HepG2 (cell line): ENCODE measurements around the gene TRIM72. TPM values are rescaled to one million over a fixed set of nuclear protein-coding genes. Genes with fewer than 3 reads are reported as not detected.
A peak's percentile ranks its signal among the peaks of the same experiment; 100 is the strongest.

Experiments used
- ATAC-seq: fragments of 200-7000 bp; cut with Tn5 transposase; 3 replicates; pipeline ENCODE4 v1.9.1; 2020; ENCODE audit warnings: mild to moderate bottlenecking, moderate library complexity
- BruUV-seq: library from RNA; stranded (reverse); fragments of 400-500 nt; replicated peaks from 2 replicates; lab custom pipeline; 2021; lab: Mats Ljungman, UMichigan
- CTCF ChIA-PET: fragments of 300-600 bp; formaldehyde crosslinking; extraction: SDS; loops from one replicate; lab custom pipeline; 2021; ENCODE audit warnings: low total read pairs, inconsistent platforms, low intra/inter-chr PET ratio; lab: Yijun Ruan, JAX
- POLR2A ChIA-PET: fragments of 350-600 bp; sonication (Branson Sonifier 250); formaldehyde crosslinking; loops from one replicate; lab custom pipeline; 2020; ENCODE audit warnings: antibody characterized with exemption, inconsistent platforms; lab: Yijun Ruan, JAX
- DNase-seq: peaks from one replicate; pipeline ENCODE4 v3.0.0-alpha.2; 2015; ENCODE audit warnings: low spot score
- FAIRE-seq: peaks from 3 replicates; lab custom pipeline; 2011; peaks lifted over from hg19 to GRCh38; lab: Jason Lieb, UNC
- H2AFZ ChIP-seq: one replicate; pipeline ENCODE4 v1.6.1; 2011; ENCODE audit warnings: low read length, inconsistent platforms
- H3K27ac ChIP-seq: fragments of 300-600 bp; 3 replicates; pipeline ENCODE4 v1.8.0; 2011; ENCODE audit warnings: mixed run types, mild to moderate bottlenecking, mixed read lengths, low read length, inconsistent platforms; ENCODE audit not compliant: insufficient read depth; ENCODE audit errors: extremely low read length
- H3K27me3 ChIP-seq, 2 experiments: fragments of 200-600 bp in 1 of 2; 2 replicates in 1 of 2; 3 replicates in 1 of 2; pipeline versions ENCODE4 v1.6.0 to v1.8.0; 2011; ENCODE audit warnings: low read length in 2 of 2, mild to moderate bottlenecking in 2 of 2, moderate library complexity in 2 of 2, inconsistent platforms in 1 of 2; ENCODE audit not compliant: insufficient read depth in 2 of 2, control insufficient read depth in 1 of 2
- H3K36me3 ChIP-seq, 2 experiments: fragments of 200-600 bp in 1 of 2; replicated peaks in 1 of 2; 2 replicates in 1 of 2; 3 replicates in 1 of 2; pipeline versions ENCODE4 v1.5.1 to v1.8.0; 2011; ENCODE audit warnings: low read length in 2 of 2, inconsistent platforms in 1 of 2; ENCODE audit not compliant: insufficient read depth in 2 of 2, control insufficient read depth in 1 of 2
- H3K4me1 ChIP-seq: 2 replicates; pipeline ENCODE4 v1.5.1; 2012; ENCODE audit warnings: low read length, inconsistent platforms; ENCODE audit not compliant: insufficient read depth
- H3K4me2 ChIP-seq: 2 replicates; pipeline ENCODE4 v1.6.0; 2011; ENCODE audit warnings: low read depth, low read length, inconsistent platforms
- H3K4me3 ChIP-seq, 3 experiments: fragments of 200-600 bp in 1 of 3; sonication (generic), shearing (Covaris generic) in 1 of 3; replicated peaks in 1 of 3; 2 replicates each; pipeline ENCODE4 v1.5.1; 2011 to 2016; ENCODE audit warnings: low read length in 3 of 3, inconsistent platforms in 2 of 3, low read depth in 2 of 3, mild to moderate bottlenecking in 2 of 3, control low read depth in 1 of 3, mixed read lengths in 1 of 3; ENCODE audit not compliant: insufficient read depth in 1 of 3
- H3K79me2 ChIP-seq: one replicate; pipeline ENCODE4 v1.6.1; 2011; ENCODE audit warnings: low read length, inconsistent platforms; ENCODE audit not compliant: insufficient read depth
- H3K9ac ChIP-seq: 2 replicates; pipeline ENCODE4 v1.6.0; 2011; ENCODE audit warnings: mild to moderate bottlenecking, low read depth, low read length, inconsistent platforms; ENCODE audit not compliant: insufficient read depth
- H3K9me3 ChIP-seq: 2 replicates; pipeline ENCODE4 v1.5.1; 2012; ENCODE audit warnings: mild to moderate bottlenecking, low read length
- H4K20me1 ChIP-seq: 2 replicates; pipeline ENCODE4 v1.6.0; 2011; ENCODE audit warnings: inconsistent platforms, mild to moderate bottlenecking, low read length, moderate library complexity; ENCODE audit not compliant: insufficient read depth
- DPF2 ChIP-seq: sonication (generic); formaldehyde crosslinking; IDR thresholded peaks from 2 replicates; pipeline ENCODE4 v1.4.0; 2020; ENCODE audit warnings: mild to moderate bottlenecking, low read depth, missing genetic modification reagents, borderline replicate concordance
- FOSL1 ChIP-seq: sonication (generic); formaldehyde crosslinking; IDR thresholded peaks from 2 replicates; pipeline ENCODE4 v1.9.0; 2021; ENCODE audit warnings: missing genetic modification reagents, borderline replicate concordance
- GFI1 ChIP-seq: sonication (generic); formaldehyde crosslinking; IDR thresholded peaks from 2 replicates; pipeline ENCODE4 v1.5.0; 2020; ENCODE audit warnings: missing genetic modification reagents, mild to moderate bottlenecking, borderline replicate concordance
- HDAC2 ChIP-seq: sonication (generic); formaldehyde crosslinking; IDR thresholded peaks from 2 replicates; pipeline ENCODE4 v1.4.0; 2020; ENCODE audit warnings: missing genetic modification reagents
- HDAC6 ChIP-seq: fragments of 200-600 bp; sonication (generic); IDR thresholded peaks from 2 replicates; pipeline ENCODE4 v1.7.0; 2017; ENCODE audit warnings: mild to moderate bottlenecking, antibody characterized with exemption, low read length, low read depth
- HMGA1 ChIP-seq: sonication (generic); formaldehyde crosslinking; conservative IDR thresholded peaks from 2 replicates; pipeline ENCODE4 v1.4.0; 2020; ENCODE audit warnings: missing genetic modification reagents
- HNRNPLL ChIP-seq: fragments of 200-400 bp; formaldehyde crosslinking; IDR thresholded peaks from 2 replicates; pipeline ENCODE4 v1.6.1; 2017; ENCODE audit warnings: mild to moderate bottlenecking, low read depth, low read length; ENCODE audit not compliant: poor library complexity, severe bottlenecking
- KLF13 ChIP-seq: sonication (generic); formaldehyde crosslinking; IDR thresholded peaks from 2 replicates; pipeline ENCODE4 v1.4.0; 2020; ENCODE audit warnings: mild to moderate bottlenecking, missing genetic modification reagents
- KMT2A ChIP-seq: sonication (generic); formaldehyde crosslinking; IDR thresholded peaks from 2 replicates; pipeline ENCODE4 v1.4.0; 2020; ENCODE audit warnings: missing genetic modification reagents
- SNRNP70 ChIP-seq: fragments of 200-400 bp; formaldehyde crosslinking; IDR thresholded peaks from 2 replicates; pipeline ENCODE4 v1.6.1; 2017; ENCODE audit warnings: mild to moderate bottlenecking, low read depth, low read length, moderate library complexity
- SP1 ChIP-seq, 2 experiments: fragments of 450-650 bp in 1 of 2; sonication (generic) in 1 of 2; formaldehyde crosslinking in 1 of 2; IDR thresholded peaks; 2 replicates each; pipeline versions ENCODE4 v1.4.0 to v1.6.1; 2016 to 2020; ENCODE audit warnings: missing genetic modification reagents in 1 of 2
- SP4 ChIP-seq: sonication (generic); formaldehyde crosslinking; IDR thresholded peaks from 2 replicates; pipeline ENCODE4 v1.8.1; 2023; ENCODE audit warnings: mild to moderate bottlenecking, missing genetic modification reagents
- SYNCRIP ChIP-seq: fragments of 200-400 bp; formaldehyde crosslinking; IDR thresholded peaks from 2 replicates; pipeline ENCODE4 v1.6.1; 2018; ENCODE audit warnings: mild to moderate bottlenecking, low read depth, low read length; ENCODE audit not compliant: insufficient read depth
- TAF1 ChIP-seq: sonication (generic); formaldehyde crosslinking; IDR thresholded peaks from 2 replicates; pipeline ENCODE4 v1.4.0; 2020; ENCODE audit warnings: missing genetic modification reagents
- ZBTB1 ChIP-seq: sonication (generic); formaldehyde crosslinking; IDR thresholded peaks from 2 replicates; pipeline ENCODE4 v1.4.0; 2020; ENCODE audit warnings: missing genetic modification reagents, borderline replicate concordance
- ZNF143 ChIP-seq: sonication (generic); formaldehyde crosslinking; IDR thresholded peaks from 2 replicates; pipeline ENCODE4 v1.4.0; 2020; ENCODE audit warnings: missing genetic modification reagents
- ZNF20 ChIP-seq: sonication (generic); formaldehyde crosslinking; IDR thresholded peaks from 2 replicates; pipeline ENCODE4 v1.4.0; 2020; ENCODE audit warnings: mild to moderate bottlenecking, moderate library complexity, missing genetic modification reagents
- ZNF274 ChIP-seq: sonication (generic); formaldehyde crosslinking; IDR thresholded peaks from 2 replicates; pipeline ENCODE4 v1.5.1; 2020; ENCODE audit warnings: mild to moderate bottlenecking, missing genetic modification reagents
- ZNF468 ChIP-seq: sonication (generic); formaldehyde crosslinking; IDR thresholded peaks from 2 replicates; pipeline ENCODE4 v1.8.0; 2022; ENCODE audit warnings: mild to moderate bottlenecking, moderate library complexity, missing genetic modification reagents
- ZSCAN12 ChIP-seq: sonication (generic); formaldehyde crosslinking; IDR thresholded peaks from 2 replicates; pipeline ENCODE4 v1.9.0; 2021; ENCODE audit warnings: mild to moderate bottlenecking, missing genetic modification reagents
- WGBS: methylation state at CpG from one replicate; pipeline ENCODE4 v1.1.6; 2017; ENCODE audit warnings: low lambda C conversion rate; 5-methylcytosine and 5-hydroxymethylcytosine counted together
- in situ Hi-C: cut with HindIII; loops from 2 replicates; pipeline ENCODE4 v1.10.0; 2017; ENCODE audit warnings: low pct_unique_long_range_greater_than_20kb; ENCODE audit not compliant: extremely low pct_ligation_motif_present
- intact Hi-C: fragments of 100-400 bp; cut with micrococcal nuclease; formaldehyde crosslinking; loops from one replicate; pipeline ENCODE4 v1.10.0; 2022; ENCODE audit not compliant: unreplicated experiment
- polyA plus RNA-seq, 8 experiments: library from polyadenylated mRNA; depleted of rRNA in 3 of 8; stranded (reverse) in 7 of 8; unstranded in 1 of 8; fragments of >200 nt; fragmentation: Illumina TruSeq in 4 of 8; extraction: Trizol in 4 of 8; gene quantifications; 2 replicates each; pipeline versions ENCODE4 v1.2.1 to v1.2.3, GENCODE V29; 2011 to 2016; ENCODE audit warnings: low read depth in 4 of 8, missing spikeins in 1 of 8, mixed read lengths in 1 of 8; ENCODE audit not compliant: insufficient read depth in 1 of 8
- total RNA-seq, 5 experiments: library from RNA; depleted of rRNA; stranded (reverse); fragments of >200 nt; fragmentation: Illumina TruSeq; extraction: Trizol; gene quantifications; 2 replicates each; pipeline ENCODE4 v1.2.3, GENCODE V29; 2016; ENCODE audit warnings: low read depth in 1 of 5
- TF ChIP-seq, protein P1 (sequence below): sonication (generic); formaldehyde crosslinking; IDR thresholded peaks from 2 replicates; pipeline ENCODE4 v1.4.0; 2020; ENCODE audit warnings: mild to moderate bottlenecking, missing genetic modification reagents
- TF ChIP-seq, protein P2 (sequence below): sonication (generic); formaldehyde crosslinking; IDR thresholded peaks from 2 replicates; pipeline ENCODE4 v1.4.0; 2020; ENCODE audit warnings: missing genetic modification reagents
- TF ChIP-seq, protein P3 (sequence below): sonication (generic); formaldehyde crosslinking; conservative IDR thresholded peaks from 2 replicates; pipeline ENCODE4 v1.4.0; 2020; ENCODE audit warnings: missing genetic modification reagents

Gene TRIM72
- total and polyA plus RNA-seq, 2 of the 13 experiments (the other 11 are each of a cell fraction or from before 2014, with no cell fraction given): not detected

DNA sequence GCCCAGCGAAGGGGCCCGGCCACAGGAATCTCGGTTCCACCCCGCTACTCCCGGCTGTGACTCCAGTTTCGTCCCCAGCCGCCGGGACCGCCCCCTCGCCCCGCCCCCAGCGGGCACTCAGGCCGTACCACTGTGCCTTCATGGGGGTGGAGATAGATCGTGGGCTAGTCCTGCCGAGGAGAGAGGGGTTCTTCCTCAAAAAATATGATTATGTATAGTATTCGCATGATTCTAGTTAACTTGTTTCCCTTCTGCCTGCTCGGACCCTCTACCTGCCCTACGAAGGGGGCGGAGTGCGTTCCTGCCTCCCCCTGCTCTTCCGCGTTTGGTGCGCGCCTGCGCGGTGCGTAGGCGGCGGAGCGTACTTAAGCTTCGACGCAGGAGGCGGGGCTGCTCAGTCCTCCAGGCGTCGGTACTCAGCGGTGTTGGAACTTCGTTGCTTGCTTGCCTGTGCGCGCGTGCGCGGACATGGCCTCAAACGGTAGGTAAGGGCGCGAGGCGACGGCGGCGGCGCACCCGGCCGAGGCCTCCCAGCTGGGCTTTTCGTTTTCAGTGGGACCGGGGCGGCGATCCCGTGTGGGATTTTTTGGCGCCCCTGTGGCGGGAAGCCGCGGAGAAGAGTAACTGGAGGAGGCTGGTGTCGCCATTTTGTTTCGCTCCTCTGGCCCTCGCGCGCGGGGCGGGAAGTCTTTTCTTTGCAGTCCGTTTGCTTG lies 34.0 kb upstream of the TRIM72 start, which contains the start of gene FUS:
Gene FUS, plus strand, starts transcription at position 393 of the 713 bp plus-strand sequence. Its CDS starts 76 bp downstream, at position 469.
- Histone ChIP-seq H3K79me2 (peaks cover 53% of the 10 kb centered on the region), H3K27me3 (no peaks in the 10 kb centered on the region; a peak in 1 of 5 replicates), H3K9ac (peak within 1 kb of the TSS; percentile 98), H3K9me3 (no peaks in the 10 kb centered on the region), H3K4me3 (peak within 1 kb of the TSS; percentile 90 to 93 (median 93)), H3K27ac (peak within 1 kb of the TSS; percentile 94), H2AFZ (peak within 1 kb of the TSS; percentile 8), H3K4me1 (peaks cover 50% of the 10 kb centered on the region), H3K36me3 (peaks cover 16 to 31% of the 10 kb centered on the region in 2 experiments), H4K20me1 (peaks cover 44% of the 10 kb centered on the region), H3K4me2 (peak within 1 kb of the TSS; percentile 90)
- BruUV-seq: no TSS peak
- WGBS: under 1% methylated on average over 33 of the region's 69 CpGs
- in situ Hi-C loops: no loop called here
- ATAC-seq (peak; percentile 74), DNase-seq (peak; percentile 84), FAIRE-seq (peak; percentile 48)
- ChIA-PET POLR2A (interaction anchor here (0.5 to 2.5 kb wide), 46 partner anchors 9 to 533 kb away, joined by 3 to 65 read pairs (median 6); partner anchors contain the start of genes ARMC5, HSD3B7, KAT8 and PHKG2), CTCF (no interaction called here)
- intact Hi-C loops: no loop called here
- TF ChIP-seq, protein P1, sequence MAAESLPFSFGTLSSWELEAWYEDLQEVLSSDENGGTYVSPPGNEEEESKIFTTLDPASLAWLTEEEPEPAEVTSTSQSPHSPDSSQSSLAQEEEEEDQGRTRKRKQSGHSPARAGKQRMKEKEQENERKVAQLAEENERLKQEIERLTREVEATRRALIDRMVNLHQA (CRISPR knock-in tag): peak; percentile 88; the same call in 1 of the 2 replicates
- TF ChIP-seq SNRNP70: no peak
- no peak; the same call in 1 of the 2 replicates for TF ChIP-seq DPF2 (CRISPR knock-in tag)
- TF ChIP-seq HDAC6: peak; percentile 78; the same call in 1 of the 2 replicates
- no peak for TF ChIP-seq HMGA1 (CRISPR knock-in tag)
- TF ChIP-seq, protein P2, sequence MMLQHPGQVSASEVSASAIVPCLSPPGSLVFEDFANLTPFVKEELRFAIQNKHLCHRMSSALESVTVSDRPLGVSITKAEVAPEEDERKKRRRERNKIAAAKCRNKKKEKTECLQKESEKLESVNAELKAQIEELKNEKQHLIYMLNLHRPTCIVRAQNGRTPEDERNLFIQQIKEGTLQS (CRISPR knock-in tag): peak; percentile 80
- TF ChIP-seq ZNF274 (CRISPR knock-in tag): peak; percentile 94
- TF ChIP-seq SYNCRIP: no peak
- peak; percentile 88 for TF ChIP-seq KLF13 (CRISPR knock-in tag)
- peak; percentile 90 for TF ChIP-seq SP1 (IDR thresholded peaks at IDR 0.05)
- TF ChIP-seq SP1 (CRISPR knock-in tag; IDR thresholded peaks at IDR 0.05): peak; percentile 96
- TF ChIP-seq HNRNPLL: peak; percentile 97
- TF ChIP-seq, protein P3, sequence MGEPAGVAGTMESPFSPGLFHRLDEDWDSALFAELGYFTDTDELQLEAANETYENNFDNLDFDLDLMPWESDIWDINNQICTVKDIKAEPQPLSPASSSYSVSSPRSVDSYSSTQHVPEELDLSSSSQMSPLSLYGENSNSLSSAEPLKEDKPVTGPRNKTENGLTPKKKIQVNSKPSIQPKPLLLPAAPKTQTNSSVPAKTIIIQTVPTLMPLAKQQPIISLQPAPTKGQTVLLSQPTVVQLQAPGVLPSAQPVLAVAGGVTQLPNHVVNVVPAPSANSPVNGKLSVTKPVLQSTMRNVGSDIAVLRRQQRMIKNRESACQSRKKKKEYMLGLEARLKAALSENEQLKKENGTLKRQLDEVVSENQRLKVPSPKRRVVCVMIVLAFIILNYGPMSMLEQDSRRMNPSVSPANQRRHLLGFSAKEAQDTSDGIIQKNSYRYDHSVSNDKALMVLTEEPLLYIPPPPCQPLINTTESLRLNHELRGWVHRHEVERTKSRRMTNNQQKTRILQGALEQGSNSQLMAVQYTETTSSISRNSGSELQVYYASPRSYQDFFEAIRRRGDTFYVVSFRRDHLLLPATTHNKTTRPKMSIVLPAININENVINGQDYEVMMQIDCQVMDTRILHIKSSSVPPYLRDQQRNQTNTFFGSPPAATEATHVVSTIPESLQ: no peak; the same call in none of the 2 replicates
- peak; percentile 63 for TF ChIP-seq ZSCAN12
- peak; percentile 87; the same call in 1 of the 2 replicates for TF ChIP-seq ZBTB1 (CRISPR knock-in tag)
- no peak; the same call in 1 of the 2 replicates for TF ChIP-seq ZNF468 (CRISPR knock-in tag)
- no peak; the same call in none of the 2 replicates for TF ChIP-seq KMT2A (CRISPR knock-in tag)
- TF ChIP-seq FOSL1 (CRISPR knock-in tag): no peak
- TF ChIP-seq ZNF143 (CRISPR knock-in tag): no peak
- TF ChIP-seq HDAC2: no peak
- TF ChIP-seq ZNF20 (CRISPR knock-in tag): no peak; the same call in 1 of the 2 replicates
- peak; percentile 100 for TF ChIP-seq TAF1 (CRISPR knock-in tag)
- TF ChIP-seq SP4 (CRISPR knock-in tag): peak; percentile 76; the same call in 1 of the 2 replicates
- peak; percentile 84 for TF ChIP-seq GFI1
